ENCODE results near the gene COL27A1. TPM values are rescaled to one million over a fixed set of nuclear protein-coding genes. Genes with fewer than 3 reads are reported as not detected.
"Not testable (repeated sequence)": the region's sequence is repeated elsewhere in the genome, so short reads cannot be mapped to it uniquely, and the experiment has no call there.

The COL27A1 gene
- polyA plus RNA-seq, 1 of the 3 experiments (the other 2 are of a cell fraction), result 8.7 TPM

DNA sequence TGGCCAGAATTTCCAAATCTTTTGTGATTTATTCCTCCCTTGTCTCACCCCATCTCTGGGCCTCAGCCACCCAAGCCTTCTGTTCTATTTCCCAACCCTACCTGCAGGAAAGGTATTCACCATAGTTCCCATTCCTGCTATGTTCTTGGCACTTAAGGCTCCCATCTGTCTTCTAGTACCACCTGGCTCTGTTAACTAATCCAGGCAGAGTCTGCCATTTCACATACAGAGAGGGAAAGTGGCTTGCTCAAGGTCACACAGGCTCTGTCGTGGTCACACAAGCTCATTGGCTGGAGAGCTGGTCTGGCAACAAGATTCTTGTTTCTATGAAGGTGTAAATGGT lies 35.2 kb downstream of the COL27A1 start:
- H4K20me1 ChIP-seq (ENCODE audit: insufficient read depth), result no peaks in the 10 kb centered on the region
- no peak overlapping the region for H2AFZ ChIP-seq (ENCODE audit: low read depth)
- no peaks in the 10 kb centered on the region for H3F3A ChIP-seq (replicated peaks; ENCODE audit: insufficient read depth)
- H3K79me2 ChIP-seq (ENCODE audit: insufficient read depth), result no peaks in the 10 kb centered on the region
- TF ChIP-seq EZH2phosphoT487 (IDR thresholded peaks at IDR 0.05; ENCODE audit: borderline replicate concordance, low read depth) (no peak), TCF12 (IDR thresholded peaks at IDR 0.05) (no peak), SMC3 (IDR thresholded peaks at IDR 0.05; ENCODE audit: low read depth, low read length) (no peak), TEAD4 (IDR thresholded peaks at IDR 0.05; ENCODE audit: borderline replicate concordance, insufficient read depth) (no peak), MEF2A (IDR thresholded peaks at IDR 0.05; ENCODE audit: borderline replicate concordance, low read depth) (no peak), NRF1 (IDR thresholded peaks at IDR 0.05; ENCODE audit: low read depth, low read length) (no peak), GATA2 (CRISPR knock-in tag; IDR thresholded peaks at IDR 0.05) (no peak)
- TF ChIP-seq, protein P1, sequence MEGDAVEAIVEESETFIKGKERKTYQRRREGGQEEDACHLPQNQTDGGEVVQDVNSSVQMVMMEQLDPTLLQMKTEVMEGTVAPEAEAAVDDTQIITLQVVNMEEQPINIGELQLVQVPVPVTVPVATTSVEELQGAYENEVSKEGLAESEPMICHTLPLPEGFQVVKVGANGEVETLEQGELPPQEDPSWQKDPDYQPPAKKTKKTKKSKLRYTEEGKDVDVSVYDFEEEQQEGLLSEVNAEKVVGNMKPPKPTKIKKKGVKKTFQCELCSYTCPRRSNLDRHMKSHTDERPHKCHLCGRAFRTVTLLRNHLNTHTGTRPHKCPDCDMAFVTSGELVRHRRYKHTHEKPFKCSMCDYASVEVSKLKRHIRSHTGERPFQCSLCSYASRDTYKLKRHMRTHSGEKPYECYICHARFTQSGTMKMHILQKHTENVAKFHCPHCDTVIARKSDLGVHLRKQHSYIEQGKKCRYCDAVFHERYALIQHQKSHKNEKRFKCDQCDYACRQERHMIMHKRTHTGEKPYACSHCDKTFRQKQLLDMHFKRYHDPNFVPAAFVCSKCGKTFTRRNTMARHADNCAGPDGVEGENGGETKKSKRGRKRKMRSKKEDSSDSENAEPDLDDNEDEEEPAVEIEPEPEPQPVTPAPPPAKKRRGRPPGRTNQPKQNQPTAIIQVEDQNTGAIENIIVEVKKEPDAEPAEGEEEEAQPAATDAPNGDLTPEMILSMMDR (IDR thresholded peaks at IDR 0.05), result no peak
- TF ChIP-seq, protein P2, sequence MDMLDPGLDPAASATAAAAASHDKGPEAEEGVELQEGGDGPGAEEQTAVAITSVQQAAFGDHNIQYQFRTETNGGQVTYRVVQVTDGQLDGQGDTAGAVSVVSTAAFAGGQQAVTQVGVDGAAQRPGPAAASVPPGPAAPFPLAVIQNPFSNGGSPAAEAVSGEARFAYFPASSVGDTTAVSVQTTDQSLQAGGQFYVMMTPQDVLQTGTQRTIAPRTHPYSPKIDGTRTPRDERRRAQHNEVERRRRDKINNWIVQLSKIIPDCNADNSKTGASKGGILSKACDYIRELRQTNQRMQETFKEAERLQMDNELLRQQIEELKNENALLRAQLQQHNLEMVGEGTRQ (IDR thresholded peaks at IDR 0.05; ENCODE audit: borderline replicate concordance, low read depth, low read length), result no peak
- ChIA-PET POLR2A (no interaction called here), CTCF (no interaction called here)
- H3K36me3 ChIP-seq (replicated peaks in 1 of 2; ENCODE audit: control insufficient read depth in 1 of 2, insufficient read depth in 2 of 2, low read length in 1 of 2), result peaks cover 0 to 11% of the 10 kb centered on the region in 2 experiments
- peaks cover 10% of the 10 kb centered on the region; the same call in 1 of the 2 replicates for H3K9me3 ChIP-seq
- H3K9me2 ChIP-seq, result no peaks in the 10 kb centered on the region
- no peaks in the 10 kb centered on the region for H3K27me3 ChIP-seq (ENCODE audit: insufficient read depth)
- H3K4me3 ChIP-seq (ENCODE audit: low read depth in 2 of 2, low read length in 1 of 2), result no peak overlapping the region
- DNase-seq, result no peak
- H3K27ac ChIP-seq (ENCODE audit: low read depth in 2 of 2, low read length in 1 of 2), result no peak overlapping the region
- H3K9ac ChIP-seq, result no peak overlapping the region
- H3K4me2 ChIP-seq, result no peak overlapping the region
- WGBS (ENCODE audit: low lambda C conversion rate), result 94% methylated on average over 1 of the region's 1 CpG
- H3K4me1 ChIP-seq (ENCODE audit: control insufficient read depth in 1 of 2, insufficient read depth in 2 of 2, low read depth in 1 of 2, low read length in 1 of 2), result peaks cover 0 to 22% of the 10 kb centered on the region in 2 experiments; a peak in 1 of 4 replicates

GRCh38 chr9:114191402-114191801 lies 36.1 kb downstream of the COL27A1 start:
- POLR2A ChIA-PET, result not testable (repeated sequence)
- H3K4me1 ChIP-seq (ENCODE audit: control insufficient read depth in 1 of 2, insufficient read depth in 2 of 2, low read depth in 1 of 2, low read length in 1 of 2), result peaks cover 0 to 15% of the 10 kb centered on the region in 2 experiments; a peak in 1 of 4 replicates

More at GRCh38 chr9:114191402-114191801, 36.1 kb downstream of the COL27A1 start:
- H3K79me2 ChIP-seq (ENCODE audit: insufficient read depth); DNase-seq; H3F3A ChIP-seq (replicated peaks; ENCODE audit: insufficient read depth); H3K9me2 ChIP-seq; H2AFZ ChIP-seq (ENCODE audit: low read depth); H3K27me3 ChIP-seq (ENCODE audit: insufficient read depth); H3K9ac ChIP-seq; H3K4me3 ChIP-seq (ENCODE audit: low read depth in 2 of 2, low read length in 1 of 2); H3K4me2 ChIP-seq; H3K27ac ChIP-seq (ENCODE audit: low read depth in 2 of 2, low read length in 1 of 2); H4K20me1 ChIP-seq (ENCODE audit: insufficient read depth): not testable (repeated sequence)
- CTCF ChIA-PET, result interaction anchor here (1.1 to 1.2 kb wide), 2 partner anchors 48 to 61 kb away, joined by 3 read pairs; no protein-coding TSS in a partner anchor
- 82% methylated on average over 5 of the region's 5 CpGs for WGBS (ENCODE audit: low lambda C conversion rate)
- peaks cover 10% of the 10 kb centered on the region; the same call in 1 of the 2 replicates for H3K9me3 ChIP-seq
- H3K36me3 ChIP-seq (replicated peaks in 1 of 2; ENCODE audit: control insufficient read depth in 1 of 2, insufficient read depth in 2 of 2, low read length in 1 of 2), result peaks cover 0 to 11% of the 10 kb centered on the region in 2 experiments
